H7 (cell line): Measurements from ENCODE around the gene ELL. TPM values are rescaled to one million over a fixed set of nuclear protein-coding genes. Genes with fewer than 3 reads are reported as not detected.

ENCODE experiments used
- DNase-seq: peaks from one replicate; pipeline ENCODE4 v3.0.0; 2012
- H3K27me3 ChIP-seq: 2 replicates; pipeline ENCODE4 v1.6.0; 2011; ENCODE audit warnings: mild to moderate bottlenecking, low read length; ENCODE audit not compliant: control insufficient read depth, insufficient read depth
- H3K36me3 ChIP-seq: replicated peaks from 2 replicates; pipeline ENCODE4 v1.5.1; 2011; ENCODE audit warnings: low read length; ENCODE audit not compliant: control insufficient read depth, insufficient read depth
- H3K4me3 ChIP-seq: 2 replicates; pipeline ENCODE4 v1.5.1; 2011; ENCODE audit warnings: low read depth, mild to moderate bottlenecking, control low read depth, low read length, moderate library complexity; ENCODE audit not compliant: insufficient read depth
- total RNA-seq: library from RNA; depleted of rRNA; stranded (reverse); fragments of >200 nt; shearing (Covaris generic); gene quantifications from 2 replicates; pipeline ENCODE4 v1.2.3, GENCODE V29; 2014

ELL gene
- total RNA-seq, 1 experiment from 2014 or later: 17.0 TPM

- Histone ChIP-seq H3K36me3 (no peaks in the 10 kb centered on the region), H3K27me3 (no peaks in the 10 kb centered on the region), H3K4me3 (no peak overlapping the region)
- no peak for DNase-seq
These were observed 17.6 kb downstream of the ELL start for GRCh38 chr19:18503971-18504885.

GRCh38 chr19:18503337-18503970, 18.4 kb downstream of the ELL start:
- Histone ChIP-seq H3K4me3 (no peak overlapping the region), H3K27me3 (no peaks in the 10 kb centered on the region), H3K36me3 (no peaks in the 10 kb centered on the region)
- DNase-seq: no peak

GRCh38 chr19:18502638-18503294, 19.1 kb downstream of the ELL start:
- no peak overlapping the region for H3K4me3 ChIP-seq
- no peaks in the 10 kb centered on the region for H3K36me3 ChIP-seq
- no peaks in the 10 kb centered on the region for H3K27me3 ChIP-seq
- no peak for DNase-seq

- no peak overlapping the region for H3K4me3 ChIP-seq
- H3K36me3 ChIP-seq: no peaks in the 10 kb centered on the region
- no peaks in the 10 kb centered on the region for H3K27me3 ChIP-seq
- DNase-seq: no peak
These were observed 19.6 kb downstream of the ELL start for GRCh38 chr19:18502246-18502637.

GRCh38 chr19:18501832-18502231, 20.0 kb downstream of the ELL start:
- Histone ChIP-seq H3K36me3 (no peaks in the 10 kb centered on the region), H3K27me3 (no peaks in the 10 kb centered on the region), H3K4me3 (no peak overlapping the region)
- DNase-seq: no peak

- H3K4me3 ChIP-seq: no peak overlapping the region
- no peak for DNase-seq
- H3K36me3 ChIP-seq: no peaks in the 10 kb centered on the region
- no peaks in the 10 kb centered on the region for H3K27me3 ChIP-seq
These were observed 20.5 kb downstream of the ELL start for GRCh38 chr19:18501351-18501750.

- no peak overlapping the region for H3K4me3 ChIP-seq
- DNase-seq: no peak
- no peaks in the 10 kb centered on the region for H3K27me3 ChIP-seq
- no peaks in the 10 kb centered on the region for H3K36me3 ChIP-seq
These were observed 21.1 kb downstream of the ELL start for GRCh38 chr19:18500799-18501198.

GRCh38 chr19:18500376-18500775, 21.5 kb downstream of the ELL start:
- no peak overlapping the region for H3K4me3 ChIP-seq
- H3K27me3 ChIP-seq: no peaks in the 10 kb centered on the region
- DNase-seq: no peak
- no peaks in the 10 kb centered on the region for H3K36me3 ChIP-seq

GRCh38 chr19:18499055-18499775, 22.7 kb downstream of the ELL start:
- no peaks in the 10 kb centered on the region for H3K36me3 ChIP-seq
- DNase-seq: no peak

GRCh38 chr19:18496980-18497256, 25.0 kb downstream of the ELL start:
- Histone ChIP-seq H3K4me3 (no peak overlapping the region), H3K36me3 (no peaks in the 10 kb centered on the region), H3K27me3 (no peaks in the 10 kb centered on the region)
- no peak for DNase-seq

More at GRCh38 chr19:18499055-18499775, 22.7 kb downstream of the ELL start:
- no peak overlapping the region for H3K4me3 ChIP-seq
- no peaks in the 10 kb centered on the region for H3K27me3 ChIP-seq

GRCh38 chr19:18496167-18496979, 25.5 kb downstream of the ELL start:
- Histone ChIP-seq H3K27me3 (no peaks in the 10 kb centered on the region), H3K36me3 (no peaks in the 10 kb centered on the region), H3K4me3 (no peak overlapping the region)
- DNase-seq: no peak

- Histone ChIP-seq H3K36me3 (no peaks in the 10 kb centered on the region), H3K4me3 (no peak overlapping the region), H3K27me3 (no peaks in the 10 kb centered on the region)
- peak; percentile 86 for DNase-seq
These were observed 26.5 kb downstream of the ELL start for GRCh38 chr19:18495204-18495911.

GRCh38 chr19:18494267-18494607, 27.6 kb downstream of the ELL start:
- Histone ChIP-seq H3K36me3 (no peaks in the 10 kb centered on the region), H3K27me3 (no peaks in the 10 kb centered on the region), H3K4me3 (no peak overlapping the region)
- no peak for DNase-seq
